GM12878 (cell line): ENCODE results near the gene FGD5.

Source experiments
- ATF3 ChIP-seq: IDR thresholded peaks from 2 replicates; pipeline ENCODE4 v1.6.1; 2011; ENCODE audit warnings: low read depth, mild to moderate bottlenecking, low read length, moderate library complexity, borderline replicate concordance; ENCODE audit errors: extremely low read depth
- BHLHE40 ChIP-seq, 2 experiments: fragments of 450-650 bp in 1 of 2; IDR thresholded peaks; 2 replicates each; pipeline ENCODE4 v1.6.1; 2011 to 2017; ENCODE audit warnings: low read depth in 2 of 2, borderline replicate concordance in 1 of 2, improper control_type of control experiment in 1 of 2, low read length in 1 of 2, mild to moderate bottlenecking in 1 of 2
- CTCF ChIP-seq, 3 experiments: IDR thresholded peaks in 2 of 3; conservative IDR thresholded peaks in 1 of 3; 2 replicates each; pipeline ENCODE4 v1.5.1; 2011; ENCODE audit warnings: low read depth in 3 of 3, low read length in 3 of 3, mild to moderate bottlenecking in 3 of 3, control low read depth in 2 of 3, moderate library complexity in 2 of 3, inconsistent platforms in 1 of 3, mixed read lengths in 1 of 3; ENCODE audit not compliant: control insufficient read depth in 2 of 3, insufficient read depth in 1 of 3; ENCODE audit errors: extremely low read depth in 1 of 3
- EGR1 ChIP-seq, 2 experiments: IDR thresholded peaks; 1 replicate in 1 of 2; 2 replicates in 1 of 2; pipeline ENCODE4 v1.6.1; 2011 to 2012; ENCODE audit warnings: low read depth in 2 of 2, low read length in 2 of 2, borderline replicate concordance in 1 of 2, mild to moderate bottlenecking in 1 of 2, moderate library complexity in 1 of 2
- ELK1 ChIP-seq: IDR thresholded peaks from 2 replicates; pipeline ENCODE4 v1.6.1; 2012; ENCODE audit warnings: low read depth, low read length, improper control_type of control experiment
- GABPA ChIP-seq: IDR thresholded peaks from 2 replicates; pipeline ENCODE4 v1.6.1; 2014; ENCODE audit warnings: antibody characterized with exemption, low read depth, mild to moderate bottlenecking, inconsistent platforms
- LARP7 ChIP-seq: fragments of 450-650 bp; IDR thresholded peaks from 2 replicates; pipeline ENCODE4 v1.6.1; 2017; ENCODE audit warnings: mild to moderate bottlenecking
- POLR2AphosphoS5 ChIP-seq: IDR thresholded peaks from 2 replicates; pipeline ENCODE4 v1.6.1; 2011; ENCODE audit warnings: mild to moderate bottlenecking, low read length, inconsistent platforms
- SMC3 ChIP-seq: IDR thresholded peaks from 2 replicates; pipeline ENCODE4 v1.6.1; 2011; ENCODE audit warnings: low read length, improper control_type of control experiment, borderline replicate concordance
- SPI1 ChIP-seq: IDR thresholded peaks from 2 replicates; pipeline ENCODE4 v1.6.1; 2011; ENCODE audit warnings: low read depth, mild to moderate bottlenecking, low read length, moderate library complexity, borderline replicate concordance; ENCODE audit not compliant: insufficient read depth
- TAF1 ChIP-seq: IDR thresholded peaks from 2 replicates; pipeline ENCODE4 v1.6.1; 2011; ENCODE audit warnings: mild to moderate bottlenecking, low read depth, low read length, borderline replicate concordance
- ZBTB11 ChIP-seq: fragments of 450-650 bp; formaldehyde crosslinking; IDR thresholded peaks from 2 replicates; pipeline ENCODE4 v1.5.0; 2022; ENCODE audit warnings: mild to moderate bottlenecking, missing genetic modification characterization
- ZNF384 ChIP-seq: IDR thresholded peaks from 2 replicates; pipeline ENCODE4 v1.6.1; 2012; ENCODE audit warnings: low read depth, mild to moderate bottlenecking, low read length, improper control_type of control experiment, borderline replicate concordance

GRCh38 chr3:14948609-14949038 lies 129.9 kb downstream of the FGD5 start:
- TF ChIP-seq TAF1, result 0 out of 2 replicates have a peak, but pooled peaks have one; percentile 21
- TF ChIP-seq SMC3, result no peak
- TF ChIP-seq POLR2AphosphoS5, result no peak
- TF ChIP-seq SPI1, result no peak
- TF ChIP-seq LARP7, result no peak
- TF ChIP-seq ELK1, result no peak
- TF ChIP-seq GABPA, result no peak
- TF ChIP-seq ZNF384, result no peak
- no peak for TF ChIP-seq ATF3
- no peak; a peak in 1 of 4 replicates for TF ChIP-seq BHLHE40 (IDR thresholded peaks at IDR 0.05; ENCODE audit: borderline replicate concordance in 1 of 2, low read depth in 2 of 2, low read length in 1 of 2)
- no peak for TF ChIP-seq CTCF (IDR thresholded peaks at IDR 0.05 in 2 of 3, conservative IDR thresholded peaks at IDR 0.05 in 1 of 3; ENCODE audit: control insufficient read depth in 2 of 3, extremely low read depth in 1 of 3, insufficient read depth in 1 of 3, low read depth in 3 of 3, low read length in 3 of 3)
- TF ChIP-seq EGR1 (IDR thresholded peaks at IDR 0.05; ENCODE audit: borderline replicate concordance in 1 of 2, low read depth in 2 of 2, low read length in 2 of 2), result 0 out of 3 replicates have a peak, but pooled peaks of 1 of the 2 experiments have one; percentile 23
- no peak for TF ChIP-seq ZBTB11 (CRISPR knock-in tag)
